GM23338 (cell line): Measurements from ENCODE around the gene NECTIN2.

Experiments
- CREB1 ChIP-seq: fragments of 250-450 bp; sonication (Bioruptor Pico); IDR thresholded peaks from 2 replicates; pipeline ENCODE4 v1.5.0; 2020; ENCODE audit warnings: low read depth, mild to moderate bottlenecking, moderate library complexity
- CTCF ChIP-seq, 2 experiments: fragments of 200-600 bp in 1 of 2; sonication (generic) in 1 of 2; conservative IDR thresholded peaks; 2 replicates each; pipeline versions ENCODE4 v1.5.1 to v1.6.1; 2016 to 2017; ENCODE audit warnings: antibody characterized with exemption in 2 of 2, low read depth in 2 of 2, mild to moderate bottlenecking in 2 of 2, moderate library complexity in 1 of 2
- EZH2 ChIP-seq: fragments of 200-600 bp; sonication (generic); IDR thresholded peaks from one replicate; pipeline ENCODE4 v1.8.0; 2017; ENCODE audit warnings: antibody characterized with exemption, mild to moderate bottlenecking, low read depth; ENCODE audit not compliant: unreplicated experiment
- EZH2phosphoT487 ChIP-seq: fragments of 200-600 bp; sonication (generic); IDR thresholded peaks from one replicate; pipeline ENCODE4 v1.8.1; 2018; ENCODE audit warnings: antibody characterized with exemption; ENCODE audit not compliant: unreplicated experiment
- JUNB ChIP-seq: IDR thresholded peaks from one replicate; pipeline ENCODE4 v1.6.1; 2016; ENCODE audit warnings: antibody characterized with exemption; ENCODE audit not compliant: unreplicated experiment
- POLR2AphosphoS5 ChIP-seq: IDR thresholded peaks from 2 replicates; pipeline ENCODE4 v1.6.1; 2016; ENCODE audit warnings: antibody characterized with exemption, low read depth
- ZNF331 ChIP-seq: fragments of 250-450 bp; sonication (Bioruptor Pico); IDR thresholded peaks from 2 replicates; pipeline ENCODE4 v1.5.0; 2020; ENCODE audit warnings: low read depth, mild to moderate bottlenecking, moderate library complexity
- TF ChIP-seq, protein P1 (sequence below): IDR thresholded peaks from one replicate; pipeline ENCODE4 v1.6.1; 2018; ENCODE audit warnings: antibody characterized with exemption; ENCODE audit not compliant: unreplicated experiment

- no peak for TF ChIP-seq EZH2
- no peak for TF ChIP-seq CREB1 (CRISPR knock-in tag)
- no peak for TF ChIP-seq CTCF (conservative IDR thresholded peaks at IDR 0.05; ENCODE audit: low read depth in 2 of 2)
- TF ChIP-seq POLR2AphosphoS5: no peak
- TF ChIP-seq JUNB: no peak
- no peak for TF ChIP-seq EZH2phosphoT487
- TF ChIP-seq, protein P1, sequence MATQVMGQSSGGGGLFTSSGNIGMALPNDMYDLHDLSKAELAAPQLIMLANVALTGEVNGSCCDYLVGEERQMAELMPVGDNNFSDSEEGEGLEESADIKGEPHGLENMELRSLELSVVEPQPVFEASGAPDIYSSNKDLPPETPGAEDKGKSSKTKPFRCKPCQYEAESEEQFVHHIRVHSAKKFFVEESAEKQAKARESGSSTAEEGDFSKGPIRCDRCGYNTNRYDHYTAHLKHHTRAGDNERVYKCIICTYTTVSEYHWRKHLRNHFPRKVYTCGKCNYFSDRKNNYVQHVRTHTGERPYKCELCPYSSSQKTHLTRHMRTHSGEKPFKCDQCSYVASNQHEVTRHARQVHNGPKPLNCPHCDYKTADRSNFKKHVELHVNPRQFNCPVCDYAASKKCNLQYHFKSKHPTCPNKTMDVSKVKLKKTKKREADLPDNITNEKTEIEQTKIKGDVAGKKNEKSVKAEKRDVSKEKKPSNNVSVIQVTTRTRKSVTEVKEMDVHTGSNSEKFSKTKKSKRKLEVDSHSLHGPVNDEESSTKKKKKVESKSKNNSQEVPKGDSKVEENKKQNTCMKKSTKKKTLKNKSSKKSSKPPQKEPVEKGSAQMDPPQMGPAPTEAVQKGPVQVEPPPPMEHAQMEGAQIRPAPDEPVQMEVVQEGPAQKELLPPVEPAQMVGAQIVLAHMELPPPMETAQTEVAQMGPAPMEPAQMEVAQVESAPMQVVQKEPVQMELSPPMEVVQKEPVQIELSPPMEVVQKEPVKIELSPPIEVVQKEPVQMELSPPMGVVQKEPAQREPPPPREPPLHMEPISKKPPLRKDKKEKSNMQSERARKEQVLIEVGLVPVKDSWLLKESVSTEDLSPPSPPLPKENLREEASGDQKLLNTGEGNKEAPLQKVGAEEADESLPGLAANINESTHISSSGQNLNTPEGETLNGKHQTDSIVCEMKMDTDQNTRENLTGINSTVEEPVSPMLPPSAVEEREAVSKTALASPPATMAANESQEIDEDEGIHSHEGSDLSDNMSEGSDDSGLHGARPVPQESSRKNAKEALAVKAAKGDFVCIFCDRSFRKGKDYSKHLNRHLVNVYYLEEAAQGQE: no peak
- no peak for TF ChIP-seq ZNF331 (CRISPR knock-in tag)
Measured at GRCh38 chr19:44839276-44839675, 6.8 kb upstream of the NECTIN2 start.
